ENCODE measurements around the gene FAXDC2. TPM values are rescaled to one million over a fixed set of nuclear protein-coding genes. Genes with fewer than 3 reads are reported as not detected.

FAXDC2 gene
- total and polyA plus RNA-seq, 10 of the 15 experiments (the other 5 are each of a cell fraction or from before 2014, with no cell fraction given): 0.13 to 1.8 (median 0.35) TPM

DNA sequence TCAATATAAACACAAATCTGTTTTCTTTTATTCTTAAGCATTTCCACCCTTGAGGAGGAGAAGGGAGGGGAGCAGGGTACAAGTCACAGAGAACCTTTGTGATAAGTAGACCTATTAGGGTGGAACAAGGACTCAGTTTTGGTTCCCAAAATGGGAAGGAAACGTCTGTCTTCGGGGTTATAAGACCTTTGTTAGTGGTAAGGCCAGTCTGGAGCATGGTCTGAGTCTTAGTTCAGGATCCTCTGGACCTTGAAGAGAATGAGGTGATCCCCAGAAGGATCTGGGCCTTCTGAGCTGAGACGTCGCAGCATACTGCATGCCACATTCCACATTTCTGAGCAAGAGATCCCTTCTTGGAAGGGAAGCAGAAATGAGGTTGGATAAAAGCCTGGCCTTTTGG lies 37.2 kb downstream of the FAXDC2 start:
- TF ChIP-seq CEBPB (IDR thresholded peaks at IDR 0.05; ENCODE audit: borderline replicate concordance in 1 of 2, low read depth in 2 of 2, low read length in 2 of 2): no peak
- TF ChIP-seq, protein P1, sequence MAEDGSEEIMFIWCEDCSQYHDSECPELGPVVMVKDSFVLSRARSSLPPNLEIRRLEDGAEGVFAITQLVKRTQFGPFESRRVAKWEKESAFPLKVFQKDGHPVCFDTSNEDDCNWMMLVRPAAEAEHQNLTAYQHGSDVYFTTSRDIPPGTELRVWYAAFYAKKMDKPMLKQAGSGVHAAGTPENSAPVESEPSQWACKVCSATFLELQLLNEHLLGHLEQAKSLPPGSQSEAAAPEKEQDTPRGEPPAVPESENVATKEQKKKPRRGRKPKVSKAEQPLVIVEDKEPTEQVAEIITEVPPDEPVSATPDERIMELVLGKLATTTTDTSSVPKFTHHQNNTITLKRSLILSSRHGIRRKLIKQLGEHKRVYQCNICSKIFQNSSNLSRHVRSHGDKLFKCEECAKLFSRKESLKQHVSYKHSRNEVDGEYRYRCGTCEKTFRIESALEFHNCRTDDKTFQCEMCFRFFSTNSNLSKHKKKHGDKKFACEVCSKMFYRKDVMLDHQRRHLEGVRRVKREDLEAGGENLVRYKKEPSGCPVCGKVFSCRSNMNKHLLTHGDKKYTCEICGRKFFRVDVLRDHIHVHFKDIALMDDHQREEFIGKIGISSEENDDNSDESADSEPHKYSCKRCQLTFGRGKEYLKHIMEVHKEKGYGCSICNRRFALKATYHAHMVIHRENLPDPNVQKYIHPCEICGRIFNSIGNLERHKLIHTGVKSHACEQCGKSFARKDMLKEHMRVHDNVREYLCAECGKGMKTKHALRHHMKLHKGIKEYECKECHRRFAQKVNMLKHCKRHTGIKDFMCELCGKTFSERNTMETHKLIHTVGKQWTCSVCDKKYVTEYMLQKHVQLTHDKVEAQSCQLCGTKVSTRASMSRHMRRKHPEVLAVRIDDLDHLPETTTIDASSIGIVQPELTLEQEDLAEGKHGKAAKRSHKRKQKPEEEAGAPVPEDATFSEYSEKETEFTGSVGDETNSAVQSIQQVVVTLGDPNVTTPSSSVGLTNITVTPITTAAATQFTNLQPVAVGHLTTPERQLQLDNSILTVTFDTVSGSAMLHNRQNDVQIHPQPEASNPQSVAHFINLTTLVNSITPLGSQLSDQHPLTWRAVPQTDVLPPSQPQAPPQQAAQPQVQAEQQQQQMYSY (CRISPR knock-in tag; IDR thresholded peaks at IDR 0.05): no peak
- no peak for TF ChIP-seq RBBP5 (conservative IDR thresholded peaks at IDR 0.05)
- TF ChIP-seq SMAD1 (IDR thresholded peaks at IDR 0.05; ENCODE audit: low read depth, partially characterized antibody): no peak
- no peak for TF ChIP-seq POLR2AphosphoS2 (IDR thresholded peaks at IDR 0.05; ENCODE audit: low read depth, low read length)
- TF ChIP-seq, protein P2, sequence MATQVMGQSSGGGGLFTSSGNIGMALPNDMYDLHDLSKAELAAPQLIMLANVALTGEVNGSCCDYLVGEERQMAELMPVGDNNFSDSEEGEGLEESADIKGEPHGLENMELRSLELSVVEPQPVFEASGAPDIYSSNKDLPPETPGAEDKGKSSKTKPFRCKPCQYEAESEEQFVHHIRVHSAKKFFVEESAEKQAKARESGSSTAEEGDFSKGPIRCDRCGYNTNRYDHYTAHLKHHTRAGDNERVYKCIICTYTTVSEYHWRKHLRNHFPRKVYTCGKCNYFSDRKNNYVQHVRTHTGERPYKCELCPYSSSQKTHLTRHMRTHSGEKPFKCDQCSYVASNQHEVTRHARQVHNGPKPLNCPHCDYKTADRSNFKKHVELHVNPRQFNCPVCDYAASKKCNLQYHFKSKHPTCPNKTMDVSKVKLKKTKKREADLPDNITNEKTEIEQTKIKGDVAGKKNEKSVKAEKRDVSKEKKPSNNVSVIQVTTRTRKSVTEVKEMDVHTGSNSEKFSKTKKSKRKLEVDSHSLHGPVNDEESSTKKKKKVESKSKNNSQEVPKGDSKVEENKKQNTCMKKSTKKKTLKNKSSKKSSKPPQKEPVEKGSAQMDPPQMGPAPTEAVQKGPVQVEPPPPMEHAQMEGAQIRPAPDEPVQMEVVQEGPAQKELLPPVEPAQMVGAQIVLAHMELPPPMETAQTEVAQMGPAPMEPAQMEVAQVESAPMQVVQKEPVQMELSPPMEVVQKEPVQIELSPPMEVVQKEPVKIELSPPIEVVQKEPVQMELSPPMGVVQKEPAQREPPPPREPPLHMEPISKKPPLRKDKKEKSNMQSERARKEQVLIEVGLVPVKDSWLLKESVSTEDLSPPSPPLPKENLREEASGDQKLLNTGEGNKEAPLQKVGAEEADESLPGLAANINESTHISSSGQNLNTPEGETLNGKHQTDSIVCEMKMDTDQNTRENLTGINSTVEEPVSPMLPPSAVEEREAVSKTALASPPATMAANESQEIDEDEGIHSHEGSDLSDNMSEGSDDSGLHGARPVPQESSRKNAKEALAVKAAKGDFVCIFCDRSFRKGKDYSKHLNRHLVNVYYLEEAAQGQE (IDR thresholded peaks at IDR 0.05; ENCODE audit: low read depth, low read length): no peak
- TF ChIP-seq, protein P3, sequence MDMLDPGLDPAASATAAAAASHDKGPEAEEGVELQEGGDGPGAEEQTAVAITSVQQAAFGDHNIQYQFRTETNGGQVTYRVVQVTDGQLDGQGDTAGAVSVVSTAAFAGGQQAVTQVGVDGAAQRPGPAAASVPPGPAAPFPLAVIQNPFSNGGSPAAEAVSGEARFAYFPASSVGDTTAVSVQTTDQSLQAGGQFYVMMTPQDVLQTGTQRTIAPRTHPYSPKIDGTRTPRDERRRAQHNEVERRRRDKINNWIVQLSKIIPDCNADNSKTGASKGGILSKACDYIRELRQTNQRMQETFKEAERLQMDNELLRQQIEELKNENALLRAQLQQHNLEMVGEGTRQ (IDR thresholded peaks at IDR 0.05; ENCODE audit: borderline replicate concordance, low read depth, low read length): no peak
- no peak for TF ChIP-seq TAF1 (IDR thresholded peaks at IDR 0.05; ENCODE audit: borderline replicate concordance, low read depth, low read length)
- TF ChIP-seq CREM (IDR thresholded peaks at IDR 0.05; ENCODE audit: low read depth): no peak
- no peak for TF ChIP-seq FOXK2 (IDR thresholded peaks at IDR 0.05)
- no peak for TF ChIP-seq ESRRA (IDR thresholded peaks at IDR 0.05; ENCODE audit: low read length)
- no peak for TF ChIP-seq FOXM1 (IDR thresholded peaks at IDR 0.05; ENCODE audit: low read depth, low read length)
- intact Hi-C loops (cut with micrococcal nuclease; ENCODE audit: unreplicated experiment) (loop anchor here (5.0 kb wide), 1 partner anchor 56 kb away; the partner anchor contains the start of gene LARP1), in situ Hi-C loops (cut with MboI) (loop anchor here (5.0 kb wide), 1 partner anchor 166 kb away; no protein-coding TSS in a partner anchor)
- H3K9me3 ChIP-seq (replicated peaks; ENCODE audit: control insufficient read depth, insufficient read depth, low read length): no peaks in the 10 kb centered on the region
- H3K79me2 ChIP-seq (ENCODE audit: control insufficient read depth, insufficient read depth, low read length): no peaks in the 10 kb centered on the region
- no TSS peak for BruUV-seq (replicated peaks)
- no peak overlapping the region for H3K9ac ChIP-seq (ENCODE audit: control insufficient read depth, insufficient read depth, low read length)
- H3K36me3 ChIP-seq (ENCODE audit: control insufficient read depth in 2 of 2, insufficient read depth in 2 of 2, low read length in 1 of 2): peaks cover 32 to 59% of the 10 kb centered on the region in 2 experiments
- H3K4me3 ChIP-seq: no peak overlapping the region
- ChIA-PET POLR2A (no interaction called here), CTCF (no interaction called here), SMC1A (ENCODE audit: uncharacterized antibody, unreplicated experiment) (no interaction called here), RAD21 (ENCODE audit: unreplicated experiment) (no interaction called here)
- WGBS (ENCODE audit: insufficient coverage, insufficient replicate concordance, low lambda C conversion rate, missing lambda C conversion rate): 51% methylated on average over 4 of the region's 4 CpGs
- H3K27ac ChIP-seq (ENCODE audit: control insufficient read depth, insufficient read depth): no peak overlapping the region
- H2AFZ ChIP-seq (ENCODE audit: control insufficient read depth, low read depth, low read length): no peak overlapping the region
- no peak for DNase-seq (ENCODE audit: low read depth, low spot score)
- no peak overlapping the region for H3K4me2 ChIP-seq (ENCODE audit: control insufficient read depth, insufficient read depth)
- no peaks in the 10 kb centered on the region for H3K27me3 ChIP-seq (replicated peaks in 1 of 2; ENCODE audit: control insufficient read depth in 2 of 2, insufficient read depth in 2 of 2, low read length in 1 of 2)
- no peak for FAIRE-seq
- H3K4me1 ChIP-seq (ENCODE audit: control insufficient read depth, insufficient read depth, low read length): no peaks in the 10 kb centered on the region
- H4K20me1 ChIP-seq (ENCODE audit: control insufficient read depth, insufficient read depth): no peaks in the 10 kb centered on the region
- no peak for ATAC-seq
